Activated naive CD4-positive, alpha-beta T cell treated with anti-CD3 and anti-CD28 coated beads, Interleukin-2, amount 10 ng/mL, durations not matched to agents 7 days and 5 days (primary cell): Measurements from ENCODE around the gene INPP5A.
"Not testable (repeated sequence)": the region's sequence is repeated elsewhere in the genome, so short reads cannot be mapped to it uniquely, and the experiment has no call there.

Experiments used
- CTCF ChIA-PET: fragments of 350-600 bp; sonication (Branson Sonifier 250); formaldehyde crosslinking; loops from one replicate; lab custom pipeline; 2021; ENCODE audit warnings: antibody characterized with exemption; lab: Charles Lee
- DNase-seq: peaks from one replicate; pipeline ENCODE4 v3.0.0-alpha.2; 2020
- H3K27ac Mint-ChIP-seq: one replicate; pipeline ENCODE4 v1.8.0; 2021; ENCODE audit warnings: mild to moderate bottlenecking, moderate library complexity, mixed read lengths
- H3K27me3 Mint-ChIP-seq: one replicate; pipeline ENCODE4 v1.8.0; 2021; ENCODE audit warnings: mild to moderate bottlenecking, mixed read lengths
- H3K36me3 Mint-ChIP-seq: one replicate; pipeline ENCODE4 v1.8.0; 2021; ENCODE audit warnings: mixed read lengths
- H3K4me1 Mint-ChIP-seq: one replicate; pipeline ENCODE4 v1.8.0; 2021; ENCODE audit warnings: mixed read lengths
- H3K4me3 Mint-ChIP-seq: one replicate; pipeline ENCODE4 v1.8.0; 2021; ENCODE audit warnings: mild to moderate bottlenecking, moderate library complexity, mixed read lengths
- H3K9me3 Mint-ChIP-seq: one replicate; pipeline ENCODE4 v1.8.0; 2021; ENCODE audit warnings: mixed read lengths

INPP5A gene

DNA sequence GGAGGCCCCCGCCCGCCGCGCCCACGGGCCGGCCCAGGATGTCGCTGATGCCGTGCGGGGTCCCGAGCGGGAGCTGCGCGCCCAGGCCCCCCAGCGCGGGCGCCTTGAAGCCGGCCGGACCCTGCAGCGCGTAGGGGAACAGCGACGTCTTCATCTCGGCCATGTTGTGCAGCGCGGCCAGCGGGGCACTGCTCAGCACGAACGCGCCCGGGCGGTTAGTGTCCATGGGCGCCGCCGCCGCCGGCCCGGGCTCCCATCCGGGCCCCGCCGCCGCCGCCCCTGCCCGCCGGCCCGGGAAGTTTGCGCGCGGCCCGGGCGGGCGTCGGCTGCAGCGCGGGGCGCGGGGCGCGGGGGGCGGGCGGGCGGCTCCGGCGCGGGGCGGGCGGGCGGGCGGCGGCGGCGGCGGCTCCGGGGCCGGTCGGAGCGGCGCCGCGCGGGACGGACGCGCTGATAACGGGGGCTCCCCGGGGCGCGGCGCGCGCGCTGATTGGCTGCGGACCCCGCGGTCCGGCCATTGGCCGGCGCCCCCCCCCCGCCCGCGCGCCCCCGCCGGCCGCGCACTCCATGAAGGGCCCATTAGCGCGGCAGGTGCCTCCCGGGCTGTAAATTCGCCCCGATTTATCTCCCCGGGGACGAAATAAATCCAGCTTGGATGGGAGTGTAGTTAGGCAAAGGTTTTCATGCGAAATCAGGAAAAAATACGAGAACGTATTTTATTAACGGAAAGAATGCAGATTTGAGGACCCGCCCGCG is 248.3 kb downstream of the INPP5A start, which contains the start of gene NKX6-2:
NKX6-2 (minus strand) TSS at position 425 of the 753 bp plus-strand sequence; CDS start at position 226, 199 bp downstream.
- Mint-ChIP-seq H3K4me3 (no peak within 1 kb of the TSS), H3K27me3 (peaks cover 77% of the 10 kb centered on the region), H3K4me1 (no peaks in the 10 kb centered on the region), H3K36me3 (peaks cover 13% of the 10 kb centered on the region), H3K27ac (no peak within 1 kb of the TSS), H3K9me3 (no peaks in the 10 kb centered on the region)
- CTCF ChIA-PET, result no interaction called here
- no peak for DNase-seq

DNA sequence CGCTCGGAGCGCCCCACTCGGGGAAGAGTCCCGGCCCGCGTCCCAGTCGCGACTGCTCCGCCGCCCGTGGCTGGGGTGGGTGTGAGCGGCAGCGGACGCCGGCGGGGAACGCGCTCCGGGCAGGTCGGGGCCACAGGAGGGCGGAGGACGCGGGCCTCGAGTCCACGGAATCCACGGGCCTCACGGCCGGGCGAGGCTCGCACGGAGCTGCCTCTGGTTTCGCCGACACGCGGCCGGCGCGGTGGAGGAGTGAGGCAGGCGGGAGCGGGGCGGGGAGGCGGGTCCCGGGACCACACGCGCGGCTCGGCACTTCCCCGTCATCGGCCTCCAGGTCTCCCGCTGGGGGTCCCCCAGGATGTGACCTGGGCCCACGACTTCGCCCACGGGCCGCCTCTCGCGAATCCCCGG is 248.9 kb downstream of the INPP5A start:
- Mint-ChIP-seq H3K4me1 (no peaks in the 10 kb centered on the region), H3K9me3 (no peaks in the 10 kb centered on the region), H3K27ac (no peak overlapping the region), H3K36me3 (peaks cover 13% of the 10 kb centered on the region), H3K27me3 (peaks cover 81% of the 10 kb centered on the region), H3K4me3 (no peak overlapping the region)
- CTCF ChIA-PET, result no interaction called here
- DNase-seq, result no peak

DNA sequence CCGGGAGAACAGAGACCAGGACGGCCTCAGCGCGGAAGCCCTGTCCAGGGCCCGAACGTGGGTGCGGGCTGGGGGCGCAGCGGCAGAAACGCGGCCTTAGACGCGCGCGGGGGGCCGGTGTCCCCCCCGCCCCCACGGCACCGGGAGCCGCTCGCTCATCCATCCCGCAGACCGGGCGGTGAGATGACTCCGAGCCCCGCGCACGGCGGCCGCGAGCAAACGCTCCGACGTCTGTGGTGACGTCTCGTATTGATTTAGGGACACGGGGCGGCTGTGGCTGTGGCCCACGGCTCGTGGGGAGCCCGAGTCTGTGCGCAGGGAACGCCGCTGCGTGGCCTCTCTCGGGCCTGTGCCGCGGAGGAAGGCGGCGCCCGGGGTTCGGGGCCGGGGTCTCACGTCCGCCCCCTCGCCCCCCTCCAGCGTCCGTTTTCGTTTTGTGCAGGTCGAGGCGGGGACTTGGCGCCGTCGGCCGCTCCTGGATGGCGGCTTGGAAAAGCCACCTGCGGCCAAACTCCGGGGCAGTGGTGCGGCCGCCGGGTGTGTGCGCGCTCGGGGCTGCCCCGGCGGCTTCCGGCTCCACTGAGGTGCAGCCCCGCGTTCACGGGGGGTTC is 249.4 kb downstream of the INPP5A start:
- H3K4me3 Mint-ChIP-seq, result no peak overlapping the region
- CTCF ChIA-PET, result no interaction called here
- H3K27me3 Mint-ChIP-seq, result peaks cover 81% of the 10 kb centered on the region
- H3K4me1 Mint-ChIP-seq, result no peaks in the 10 kb centered on the region
- no peak overlapping the region for H3K27ac Mint-ChIP-seq
- no peak for DNase-seq
- no peaks in the 10 kb centered on the region for H3K9me3 Mint-ChIP-seq
- H3K36me3 Mint-ChIP-seq, result peaks cover 9% of the 10 kb centered on the region

DNA sequence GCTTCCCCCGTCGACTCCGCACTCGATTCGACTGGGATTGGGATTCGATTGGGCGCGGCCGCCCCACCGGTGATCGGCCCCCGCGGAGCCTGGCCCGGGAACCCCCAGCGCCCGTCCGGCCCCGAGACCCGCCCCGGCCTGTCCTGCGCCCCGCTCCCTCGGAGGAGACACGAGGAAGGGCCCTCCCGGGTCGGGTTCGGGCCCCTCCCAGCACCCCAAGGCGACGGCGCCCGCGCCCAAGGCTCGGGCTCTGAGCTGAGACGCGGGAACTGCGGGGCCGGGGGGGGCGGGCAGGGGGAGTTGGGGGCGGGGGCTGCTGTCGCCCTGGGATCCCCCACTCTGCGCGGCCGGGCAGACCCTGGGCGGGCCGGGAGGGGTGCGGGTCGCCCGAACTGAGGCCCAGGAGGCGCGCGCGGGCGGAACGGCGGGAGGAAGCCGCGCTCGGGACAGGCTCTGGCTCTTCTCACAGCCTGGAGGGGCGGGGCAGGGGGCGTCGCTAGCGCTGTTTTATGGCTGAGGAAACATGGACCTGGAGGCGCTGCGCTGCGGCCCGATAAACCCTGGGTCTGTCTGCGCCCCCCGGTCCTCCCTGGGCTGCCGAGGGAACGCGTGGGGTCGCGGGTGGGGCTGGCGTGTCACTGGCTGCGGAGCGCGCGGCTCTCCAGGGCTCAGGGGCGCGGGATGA is 250.1 kb downstream of the INPP5A start:
- Mint-ChIP-seq H3K27ac (no peak overlapping the region), H3K36me3 (peaks cover 8% of the 10 kb centered on the region), H3K4me1 (no peaks in the 10 kb centered on the region), H3K27me3 (peaks cover 81% of the 10 kb centered on the region), H3K4me3 (no peak overlapping the region), H3K9me3 (no peaks in the 10 kb centered on the region)
- no peak for DNase-seq
- CTCF ChIA-PET, result no interaction called here

DNA sequence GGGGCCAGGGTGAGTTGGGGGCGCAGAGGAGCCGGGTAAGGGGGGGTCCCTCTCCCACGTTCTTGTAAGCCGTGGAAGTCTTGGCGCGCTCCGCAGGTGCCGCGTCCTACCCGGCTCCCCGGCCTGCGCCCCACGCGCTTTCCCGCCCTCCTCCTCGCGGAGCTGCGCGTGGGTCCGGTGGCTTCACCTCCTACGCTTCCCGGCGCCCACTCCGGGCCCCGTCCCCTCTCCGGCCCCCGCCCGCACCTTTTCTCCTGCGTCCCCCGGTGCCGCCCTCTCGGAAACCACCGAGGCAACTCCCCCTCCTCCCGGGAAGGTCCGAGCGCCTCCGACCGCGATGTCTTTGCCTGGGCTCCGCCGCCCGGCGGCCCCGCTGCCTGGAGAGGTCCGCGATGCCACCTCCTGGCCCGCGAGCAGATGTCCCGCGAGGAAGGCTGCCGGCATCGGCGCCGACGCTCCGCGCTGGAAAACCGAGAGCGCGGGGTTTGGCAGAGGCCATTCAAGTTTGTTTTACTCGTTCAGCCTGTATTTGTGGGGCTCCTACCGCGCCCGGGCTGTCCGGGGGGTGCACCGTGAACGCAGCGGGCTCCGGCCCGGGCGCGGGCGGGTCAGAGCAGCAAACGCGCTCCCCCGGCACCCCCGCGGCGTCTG is 250.7 kb downstream of the INPP5A start:
- H3K27ac Mint-ChIP-seq, result no peak overlapping the region
- peaks cover 82% of the 10 kb centered on the region for H3K27me3 Mint-ChIP-seq
- H3K4me3 Mint-ChIP-seq, result no peak overlapping the region
- no peak for DNase-seq
- peaks cover 4% of the 10 kb centered on the region for H3K36me3 Mint-ChIP-seq
- no peaks in the 10 kb centered on the region for H3K9me3 Mint-ChIP-seq
- H3K4me1 Mint-ChIP-seq, result no peaks in the 10 kb centered on the region
- CTCF ChIA-PET, result no interaction called here

DNA sequence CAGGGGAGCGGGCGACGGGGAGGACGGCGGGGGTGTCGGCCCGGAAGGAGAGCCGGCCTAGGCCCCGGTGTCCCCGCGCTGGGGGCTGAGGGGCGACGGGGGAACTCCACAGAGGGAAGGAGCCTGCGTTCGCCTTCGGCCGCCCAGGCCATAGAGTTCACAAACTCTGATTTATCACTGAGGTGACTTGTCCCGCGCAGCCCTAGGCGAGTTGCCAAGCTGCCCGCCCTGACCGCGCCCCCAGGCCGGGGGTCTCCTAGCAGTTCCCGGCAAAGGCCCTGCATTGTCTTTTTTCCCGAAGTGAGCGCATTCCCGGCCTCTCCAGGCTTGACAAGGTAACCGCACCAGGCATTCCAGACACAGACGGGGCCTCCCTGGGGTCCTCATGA is 251.2 kb downstream of the INPP5A start:
- CTCF ChIA-PET, result no interaction called here
- H3K4me1 Mint-ChIP-seq, result no peaks in the 10 kb centered on the region
- no peaks in the 10 kb centered on the region for H3K36me3 Mint-ChIP-seq
- H3K27ac Mint-ChIP-seq, result no peak overlapping the region
- DNase-seq, result no peak
- H3K9me3 Mint-ChIP-seq, result no peaks in the 10 kb centered on the region
- H3K27me3 Mint-ChIP-seq, result peaks cover 77% of the 10 kb centered on the region
- no peak overlapping the region for H3K4me3 Mint-ChIP-seq

DNA sequence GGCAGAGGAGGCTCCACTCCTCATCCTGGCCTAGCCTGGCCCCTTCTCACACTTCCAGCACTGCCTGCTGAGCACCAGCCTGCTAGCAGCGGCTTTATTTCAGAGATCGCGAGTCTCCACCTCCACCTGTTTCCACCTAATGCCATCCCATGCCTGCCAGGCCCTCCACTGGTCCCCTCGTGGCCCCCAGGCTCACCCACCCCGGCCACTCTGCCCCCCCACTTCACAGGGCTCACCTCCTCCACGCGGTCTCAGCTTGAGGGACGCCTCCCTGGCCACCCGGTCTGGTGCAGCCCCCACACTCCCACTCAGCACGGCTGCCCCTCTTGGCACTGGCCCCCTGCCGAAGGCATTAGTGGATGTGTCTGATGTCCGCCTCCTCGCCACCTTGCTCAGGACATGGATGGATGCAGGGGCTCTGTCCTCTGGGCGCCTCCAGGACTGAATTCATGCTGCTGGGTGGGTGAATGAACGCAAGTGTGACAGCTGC is 252.1 kb downstream of the INPP5A start:
- no peaks in the 10 kb centered on the region for H3K9me3 Mint-ChIP-seq
- no peaks in the 10 kb centered on the region for H3K4me1 Mint-ChIP-seq
- peaks cover 70% of the 10 kb centered on the region for H3K27me3 Mint-ChIP-seq
- H3K27ac Mint-ChIP-seq, result no peak overlapping the region
- no peak for DNase-seq
- H3K36me3 Mint-ChIP-seq, result no peaks in the 10 kb centered on the region
- CTCF ChIA-PET, result no interaction called here
- no peak overlapping the region for H3K4me3 Mint-ChIP-seq

DNA sequence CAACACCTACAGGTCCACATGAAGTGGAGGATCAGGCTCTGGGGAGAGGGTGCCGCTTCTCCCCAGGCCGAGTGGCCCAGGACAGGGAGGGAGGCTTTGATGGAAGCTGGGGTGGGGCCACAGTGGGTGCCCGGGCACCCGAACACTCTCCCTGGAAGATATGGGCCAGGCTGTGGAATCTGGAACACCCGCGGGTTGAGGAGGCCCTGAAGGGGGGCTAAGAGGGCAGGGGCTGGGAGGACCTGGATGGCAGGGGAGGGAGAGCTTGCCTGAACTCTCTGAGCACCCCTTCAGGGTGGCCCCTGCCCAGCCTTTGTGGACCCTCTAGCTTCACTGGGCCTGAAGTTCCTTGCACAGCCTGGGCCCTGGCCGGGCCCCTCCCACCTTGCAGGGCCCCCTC is 252.9 kb downstream of the INPP5A start:
- DNase-seq, result no peak
- Mint-ChIP-seq H3K4me3 (no peak overlapping the region), H3K4me1 (no peaks in the 10 kb centered on the region), H3K27me3 (peaks cover 62% of the 10 kb centered on the region), H3K27ac (no peak overlapping the region), H3K9me3 (no peaks in the 10 kb centered on the region), H3K36me3 (no peaks in the 10 kb centered on the region)
- CTCF ChIA-PET, result interaction anchor here (0.6 to 1.5 kb wide), 2 partner anchors 136 to 289 kb away, joined by 3 read pairs; no protein-coding TSS in a partner anchor

DNA sequence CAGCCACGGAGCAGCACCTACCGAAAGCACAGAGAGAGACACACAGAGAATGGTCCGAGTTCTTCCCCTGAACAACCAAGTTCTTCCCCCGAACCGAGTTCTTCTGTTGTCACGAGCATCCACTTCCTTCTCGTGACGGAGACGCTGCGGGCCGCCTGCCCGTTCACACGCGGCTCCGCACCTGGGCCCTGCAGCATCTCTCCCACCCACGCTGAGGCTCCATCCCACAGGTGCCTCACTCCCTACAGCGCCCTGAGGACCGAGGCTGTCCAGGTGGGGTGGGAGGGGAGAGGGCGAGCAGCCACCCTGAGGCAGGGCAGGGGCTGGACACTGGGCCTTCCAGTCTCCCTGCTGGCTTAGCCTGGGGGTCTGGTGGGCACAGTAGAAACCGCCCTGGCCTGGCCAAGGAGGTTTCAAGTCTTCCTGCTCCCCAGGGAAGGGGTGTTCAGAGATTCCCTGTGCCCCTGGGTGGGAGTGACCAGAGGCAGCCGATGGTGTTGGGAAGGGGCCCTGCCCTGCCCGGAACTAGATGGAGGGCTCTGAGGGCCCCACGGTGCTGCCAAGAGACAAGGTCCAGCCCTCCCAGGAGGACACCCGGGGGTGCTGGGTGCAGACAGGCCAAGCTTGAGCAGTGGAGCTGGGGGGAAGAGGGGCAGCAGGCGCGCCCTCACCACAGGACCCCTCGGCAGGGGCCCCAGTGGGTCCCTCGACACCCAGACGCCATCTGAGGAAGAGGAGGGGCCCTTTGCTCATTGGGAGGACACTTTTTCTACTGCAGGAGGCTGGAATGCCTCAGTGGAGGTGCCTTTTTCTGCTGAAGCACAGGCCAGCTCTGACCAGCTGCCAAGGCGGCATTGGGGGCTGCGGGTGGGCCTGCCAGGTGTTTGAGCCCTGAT is 253.6 kb downstream of the INPP5A start:
- Mint-ChIP-seq H3K27me3 (peaks cover 56% of the 10 kb centered on the region), H3K9me3 (no peaks in the 10 kb centered on the region), H3K4me1 (no peaks in the 10 kb centered on the region), H3K36me3 (no peaks in the 10 kb centered on the region), H3K27ac (no peak overlapping the region), H3K4me3 (no peak overlapping the region)
- CTCF ChIA-PET, result interaction anchor here (1.5 kb wide), 1 partner anchor 137 kb away, joined by 3 read pairs; no protein-coding TSS in a partner anchor
- DNase-seq, result no peak

DNA sequence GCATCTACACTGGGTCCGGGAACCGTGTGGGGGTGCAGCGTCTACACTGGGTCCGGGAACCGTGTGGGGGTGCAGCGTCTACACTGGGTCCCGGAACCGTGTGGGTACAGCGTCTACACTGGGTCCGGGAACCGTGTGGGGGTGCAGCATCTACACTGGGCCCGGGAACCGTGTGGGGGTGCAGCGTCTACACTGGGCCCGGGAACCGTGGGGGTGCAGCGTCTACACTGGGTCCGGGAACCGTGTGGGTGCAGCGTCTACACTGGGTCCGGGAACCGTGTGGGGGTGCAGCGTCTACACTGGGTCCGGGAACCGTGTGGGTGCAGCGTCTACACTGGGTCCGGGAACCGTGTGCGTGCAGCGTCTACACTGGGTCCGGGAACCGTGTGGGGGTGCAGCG is 254.5 kb downstream of the INPP5A start:
- H3K27ac Mint-ChIP-seq, H3K4me1 Mint-ChIP-seq, H3K4me3 Mint-ChIP-seq, CTCF ChIA-PET, DNase-seq, H3K36me3 Mint-ChIP-seq, H3K9me3 Mint-ChIP-seq: not testable (repeated sequence)
- peaks cover 47% of the 10 kb centered on the region for H3K27me3 Mint-ChIP-seq

DNA sequence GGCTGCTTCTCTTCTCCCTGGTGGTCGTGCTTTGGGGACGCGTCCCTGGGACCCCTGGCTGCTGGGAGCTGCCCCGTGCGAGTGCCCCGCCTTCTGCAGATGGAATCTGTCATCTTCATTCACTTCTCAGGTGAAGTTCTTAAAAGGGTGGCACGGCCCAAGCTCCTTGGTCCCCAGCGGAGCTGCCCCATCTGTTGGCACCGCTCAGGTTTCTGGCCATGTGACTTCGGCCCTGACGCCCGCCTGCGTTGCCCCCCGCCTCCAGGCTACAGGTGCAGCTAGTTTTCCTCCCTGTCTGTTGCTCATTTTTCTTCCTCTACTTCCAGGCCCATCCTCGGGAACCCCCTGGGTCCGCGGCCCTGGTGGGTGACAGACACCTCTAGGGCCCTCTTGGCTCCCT is 255.2 kb downstream of the INPP5A start:
- H3K9me3 Mint-ChIP-seq, result no peaks in the 10 kb centered on the region
- CTCF ChIA-PET, result interaction anchor here (1.4 kb wide), 1 partner anchor 139 kb away, joined by 6 read pairs; no protein-coding TSS in a partner anchor
- H3K36me3 Mint-ChIP-seq, result no peaks in the 10 kb centered on the region
- no peaks in the 10 kb centered on the region for H3K4me1 Mint-ChIP-seq
- no peak overlapping the region for H3K27ac Mint-ChIP-seq
- no peak overlapping the region for H3K4me3 Mint-ChIP-seq
- no peak for DNase-seq
- H3K27me3 Mint-ChIP-seq, result peaks cover 41% of the 10 kb centered on the region

DNA sequence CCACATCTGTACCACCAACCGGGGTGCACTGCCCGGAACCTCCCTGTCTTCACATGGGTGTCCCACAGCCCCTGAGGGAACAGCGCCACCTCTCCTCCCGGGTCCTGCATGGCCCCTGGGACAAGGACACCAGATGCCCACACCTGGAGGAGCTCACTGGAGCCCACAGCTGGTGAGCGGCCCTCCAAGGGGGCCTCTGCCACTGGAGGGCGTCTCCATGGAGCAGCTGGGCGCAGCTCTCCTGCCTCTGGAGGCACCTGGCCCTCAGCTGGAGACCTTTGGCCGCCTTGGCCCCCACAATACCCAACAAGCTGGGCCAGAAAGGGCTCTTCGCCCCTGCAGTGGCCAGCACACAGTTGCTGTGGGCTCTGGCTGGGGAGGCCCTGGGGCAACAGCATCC is 255.6 kb downstream of the INPP5A start:
- no peaks in the 10 kb centered on the region for H3K9me3 Mint-ChIP-seq
- H3K36me3 Mint-ChIP-seq, result no peaks in the 10 kb centered on the region
- H3K27me3 Mint-ChIP-seq, result peaks cover 37% of the 10 kb centered on the region
- CTCF ChIA-PET, result interaction anchor here (1.4 kb wide), 1 partner anchor 139 kb away, joined by 6 read pairs; no protein-coding TSS in a partner anchor
- DNase-seq, result no peak
- H3K4me1 Mint-ChIP-seq, result no peaks in the 10 kb centered on the region
- no peak overlapping the region for H3K4me3 Mint-ChIP-seq
- no peak overlapping the region for H3K27ac Mint-ChIP-seq
